CD4-positive, alpha-beta T cell treated with Interleukin-1 beta for 1 hour (primary cell): ENCODE data around the gene TET1.
"Not testable (repeated sequence)": the region's sequence is repeated elsewhere in the genome, so short reads cannot be mapped to it uniquely, and the experiment has no call there.

Source experiments
- DNase-seq, 2 donors: peaks; one replicate each; pipeline ENCODE4 v3.0.0-alpha.2; 2020 to 2022

Gene TET1

GRCh38 chr10:68720793-68721672, 160.9 kb downstream of the TET1 start, which contains the start of gene CCAR1:
CCAR1 (plus strand) TSS chr10:68721239; CDS start chr10:68722505, 1,266 bp downstream.
- DNase-seq: peak; percentile 97 to 98

DNA sequence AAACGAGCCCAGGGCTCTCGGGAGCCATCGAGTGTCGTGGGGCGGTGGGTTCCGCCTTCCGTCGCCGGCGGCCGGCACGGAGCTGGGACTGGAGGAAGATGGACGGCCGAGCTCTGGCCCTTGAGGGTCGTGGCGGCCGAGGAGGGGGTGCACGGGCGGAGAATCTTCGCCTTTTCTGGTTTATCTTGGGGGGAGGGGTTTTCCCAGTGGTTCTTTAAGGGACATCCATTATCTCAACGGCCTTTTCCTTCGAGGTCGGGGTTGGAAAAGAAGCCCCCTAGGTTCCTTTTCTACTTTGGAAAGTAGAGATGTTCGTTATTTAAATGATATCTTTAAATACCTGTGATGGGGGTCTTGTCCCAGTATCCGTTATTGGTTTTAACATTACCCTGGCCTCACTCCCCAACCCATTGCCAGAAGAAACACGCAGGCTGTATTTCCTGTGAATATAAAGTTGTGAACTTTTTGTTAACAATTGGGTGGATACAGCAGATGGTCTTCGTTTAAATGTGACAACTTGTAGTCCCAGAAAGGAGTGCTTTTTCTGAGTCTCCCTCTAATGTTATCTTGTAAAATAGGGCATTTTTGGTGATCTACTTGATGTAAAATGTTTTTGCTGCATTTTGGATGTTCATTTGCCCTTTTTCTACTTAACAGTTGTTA, 161.7 kb downstream of the TET1 start:
- peak in 1 of 2 donors; percentile 27 for DNase-seq

GRCh38 chr10:68725016-68725415, 164.9 kb downstream of the TET1 start:
- no peak for DNase-seq

GRCh38 chr10:68727146-68727545, 167.0 kb downstream of the TET1 start:
- no peak for DNase-seq

- no peak for DNase-seq
These were observed 172.5 kb downstream of the TET1 start for GRCh38 chr10:68732651-68733050.

GRCh38 chr10:68734349-68734748, 174.2 kb downstream of the TET1 start:
- DNase-seq: no peak

DNA sequence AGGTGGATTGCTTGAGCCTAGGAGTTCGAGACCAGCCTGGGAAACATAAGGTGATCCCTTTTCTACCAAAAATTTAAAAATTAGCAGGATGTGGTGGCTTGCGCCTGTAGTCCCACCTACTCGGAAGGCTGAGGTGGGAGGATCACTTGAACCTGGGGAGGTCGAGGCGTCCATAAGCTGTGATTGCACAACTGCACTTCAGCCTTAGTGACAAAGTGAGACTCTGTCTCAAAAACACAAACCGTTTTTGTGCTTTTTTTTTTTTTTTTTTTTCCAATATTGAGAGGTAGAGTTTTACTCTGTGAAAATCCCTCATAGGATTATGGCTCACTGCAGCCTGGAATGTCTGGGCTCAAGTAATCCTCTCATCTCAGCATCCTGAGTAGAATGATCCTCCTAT, 175.0 kb downstream of the TET1 start:
- no peak for DNase-seq

GRCh38 chr10:68735739-68736138, 175.6 kb downstream of the TET1 start:
- DNase-seq: not testable (repeated sequence)

DNA sequence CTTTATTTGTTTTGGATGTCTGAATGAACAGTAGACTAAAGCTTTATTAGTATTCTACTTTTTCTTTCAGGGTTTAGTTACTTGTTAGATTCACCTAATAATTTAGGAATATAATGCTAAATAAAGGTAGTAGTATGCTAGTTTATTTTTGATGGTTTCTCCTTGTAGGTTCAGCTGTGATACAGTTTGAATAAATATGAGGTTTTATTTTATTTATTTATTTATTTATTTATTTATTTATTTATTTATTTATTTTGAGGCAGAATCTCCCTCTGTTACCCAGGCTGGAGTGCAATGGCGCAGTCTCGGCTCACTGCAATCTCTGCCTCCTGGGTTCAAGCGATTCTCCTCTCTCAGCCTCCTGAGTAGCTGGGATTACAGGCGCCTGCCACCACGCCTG, 180.5 kb downstream of the TET1 start:
- DNase-seq: not testable (repeated sequence)

GRCh38 chr10:68742397-68742796, 182.3 kb downstream of the TET1 start:
- DNase-seq: no peak
